Mucosa of gallbladder (tissue), 1 donor: ENCODE data around the gene DYNLRB2. TPM values are rescaled to one million over a fixed set of nuclear protein-coding genes. Genes with fewer than 3 reads are reported as not detected.
A peak's percentile ranks its signal among the peaks of the same experiment; 100 is the strongest.

ENCODE experiments used
- DNase-seq: peaks from one replicate; pipeline ENCODE4 v3.0.0-alpha.2; 2020; ENCODE audit warnings: low spot score
- total RNA-seq: library from RNA; stranded (reverse); gene quantifications from one replicate; pipeline ENCODE4 v1.2.1, GENCODE V29; 2021
- donor health status: DM: no; HTN: no; CAD: no.

The DYNLRB2 gene
- total RNA-seq: 1.3 TPM

DNA sequence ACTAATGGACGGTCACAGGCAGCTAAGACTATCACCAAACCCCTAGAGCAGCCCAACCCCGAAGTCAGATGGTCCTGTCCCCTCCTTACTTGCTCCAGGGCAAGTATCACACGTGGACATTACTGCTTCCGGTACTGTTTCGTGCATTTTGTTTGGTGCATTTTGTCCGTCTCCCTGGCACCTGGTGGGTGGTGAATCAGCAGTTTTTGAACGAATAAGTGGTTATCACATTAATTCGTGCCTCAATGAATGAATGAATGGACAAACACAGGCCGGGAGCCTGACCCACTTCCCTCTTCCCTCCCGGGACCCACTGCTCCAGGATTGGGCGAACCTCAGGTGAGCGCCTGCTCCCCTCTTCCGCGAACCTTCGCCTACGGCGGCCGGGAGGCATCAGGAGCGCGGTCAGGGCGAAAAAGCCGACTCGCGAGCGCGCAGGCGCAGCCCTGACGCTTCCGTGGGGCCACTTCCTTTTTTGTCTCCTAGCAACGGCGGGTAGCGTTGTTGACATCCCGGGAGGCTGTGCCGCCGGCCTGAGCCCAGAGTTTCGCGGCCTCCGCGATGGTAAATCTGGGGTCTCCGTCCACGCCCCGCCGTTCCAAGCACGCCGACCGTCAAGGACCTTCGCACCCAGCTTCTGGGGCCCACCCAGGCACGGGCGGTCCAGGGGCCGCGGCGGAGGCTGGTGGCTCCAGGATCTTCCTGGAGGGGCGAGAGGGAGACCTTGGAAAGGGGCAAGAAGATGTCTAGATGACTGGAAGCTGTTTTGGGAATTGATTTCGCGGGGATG, at the start of gene DYNLRB2:
DYNLRB2 (plus strand) TSS at position 478 of the 790 bp plus-strand sequence; CDS start at position 562, 84 bp downstream.
- DNase-seq: peak; percentile 95

DNA sequence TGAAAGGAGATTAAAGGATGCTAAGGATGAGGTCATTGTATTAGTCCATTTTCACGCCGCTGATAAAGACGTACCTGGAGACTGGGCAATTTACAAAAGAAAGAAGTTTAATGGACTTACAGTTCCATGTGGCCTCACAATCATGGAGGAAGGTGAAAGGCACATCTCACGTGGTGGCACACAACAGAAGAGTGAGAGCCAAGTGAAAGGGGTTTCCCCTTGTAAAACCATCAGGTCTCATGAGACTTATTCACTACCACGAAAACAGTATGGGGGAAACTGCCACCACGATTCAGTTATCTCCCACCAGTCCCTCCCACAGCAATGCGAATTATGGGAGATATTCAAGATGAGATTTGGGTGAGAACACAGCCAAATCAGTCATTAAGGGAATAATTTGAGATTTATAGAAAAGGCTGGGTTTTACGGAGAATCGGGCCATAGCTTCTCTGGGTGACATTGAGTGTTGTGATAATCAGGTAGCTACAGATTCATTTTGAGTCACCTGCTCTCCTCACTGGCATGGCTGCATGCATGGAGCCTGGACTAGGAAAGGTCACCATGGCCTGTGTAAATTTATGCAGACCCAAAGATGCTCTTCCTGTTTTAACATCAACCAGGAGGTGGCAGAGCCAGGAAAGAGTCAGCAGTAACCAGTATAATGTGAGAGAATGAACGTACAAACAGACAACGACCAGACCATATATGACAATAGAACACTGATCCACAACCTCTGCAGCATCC, 40.5 kb upstream of the DYNLRB2 start:
- DNase-seq: no peak

DNA sequence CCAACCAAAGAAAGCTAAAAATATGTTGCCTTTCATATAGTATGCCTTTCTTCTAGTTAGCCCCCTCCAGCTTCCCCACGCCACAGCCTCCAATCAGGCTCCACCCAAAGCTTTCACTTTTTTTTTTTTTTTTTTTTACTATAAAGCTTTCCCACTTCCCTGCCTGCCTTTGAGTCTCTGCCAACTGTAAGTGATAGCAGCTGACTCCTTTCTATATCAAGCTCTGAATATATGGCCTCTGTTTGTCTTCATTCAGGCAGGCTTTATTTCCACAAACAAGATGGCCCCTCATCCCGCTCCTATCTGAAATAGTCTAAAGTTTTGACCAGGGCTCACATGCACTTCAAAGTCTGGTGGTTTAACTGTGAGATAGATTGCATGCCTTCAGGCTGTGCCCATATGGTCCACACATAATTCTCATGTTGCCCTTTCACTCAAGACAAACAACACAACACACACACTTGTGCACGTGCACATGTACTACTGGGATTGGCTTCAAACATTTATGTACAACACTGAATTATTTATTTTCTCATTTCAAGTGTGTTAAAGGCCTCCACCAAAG, 39.8 kb upstream of the DYNLRB2 start:
- no peak for DNase-seq

DNA sequence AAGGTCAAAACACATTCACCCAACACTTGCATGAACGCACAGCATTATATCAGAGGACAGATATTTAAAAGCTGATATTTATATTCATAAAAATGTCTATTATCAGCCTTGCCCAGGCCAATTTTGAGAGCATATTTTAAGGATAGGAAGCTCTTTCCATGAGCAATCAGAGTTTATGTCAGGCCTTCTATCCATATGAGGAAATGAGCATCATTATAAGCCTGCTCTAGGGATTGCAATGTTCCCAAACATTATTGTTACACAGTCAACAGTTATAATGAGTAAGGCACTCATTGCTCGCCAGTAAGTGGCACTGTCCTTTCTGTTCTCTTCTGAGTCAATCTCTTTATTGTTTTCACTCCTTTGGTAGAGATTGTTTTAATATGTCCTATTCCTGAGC, 37.7 kb upstream of the DYNLRB2 start:
- no peak for DNase-seq

DNA sequence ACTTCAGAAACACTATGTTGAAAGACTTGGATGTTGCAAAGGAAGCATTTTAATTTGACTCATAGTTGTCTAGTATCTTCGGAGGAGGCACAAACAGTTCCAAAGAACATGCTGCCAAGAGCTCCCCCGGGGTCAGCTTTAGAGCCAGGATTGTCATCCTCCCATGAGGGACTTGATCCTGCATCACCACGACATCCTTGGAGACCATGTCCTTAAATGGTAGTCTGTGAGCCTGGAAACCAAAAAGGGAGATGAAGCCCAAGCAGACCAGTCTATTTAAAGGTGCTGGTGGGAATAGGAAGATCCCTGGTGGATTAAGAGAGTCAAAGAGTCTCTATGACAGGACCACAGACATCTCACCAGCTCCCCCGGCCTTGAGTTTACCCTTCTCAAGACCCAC, 33.3 kb upstream of the DYNLRB2 start:
- DNase-seq: no peak

DNA sequence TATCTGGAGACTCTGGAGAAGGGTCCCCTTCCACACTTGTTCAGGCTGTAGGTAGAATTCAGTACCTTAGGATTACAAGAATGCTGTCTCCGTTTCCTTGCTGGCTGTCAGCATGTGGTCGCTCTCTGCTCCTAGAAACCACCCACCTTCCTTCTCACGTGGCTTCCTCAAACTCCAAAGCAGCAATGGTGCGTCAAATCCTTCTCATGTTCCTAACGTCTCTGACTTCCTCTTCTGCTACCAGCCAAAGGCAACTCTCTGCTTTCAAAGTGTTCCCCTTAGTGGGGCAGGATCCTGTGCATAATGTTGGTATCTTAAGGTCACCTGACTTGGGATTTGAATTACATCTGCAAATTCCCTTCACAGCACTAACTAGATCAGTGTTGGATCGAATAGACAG, 30.9 kb upstream of the DYNLRB2 start:
- DNase-seq: no peak

DNA sequence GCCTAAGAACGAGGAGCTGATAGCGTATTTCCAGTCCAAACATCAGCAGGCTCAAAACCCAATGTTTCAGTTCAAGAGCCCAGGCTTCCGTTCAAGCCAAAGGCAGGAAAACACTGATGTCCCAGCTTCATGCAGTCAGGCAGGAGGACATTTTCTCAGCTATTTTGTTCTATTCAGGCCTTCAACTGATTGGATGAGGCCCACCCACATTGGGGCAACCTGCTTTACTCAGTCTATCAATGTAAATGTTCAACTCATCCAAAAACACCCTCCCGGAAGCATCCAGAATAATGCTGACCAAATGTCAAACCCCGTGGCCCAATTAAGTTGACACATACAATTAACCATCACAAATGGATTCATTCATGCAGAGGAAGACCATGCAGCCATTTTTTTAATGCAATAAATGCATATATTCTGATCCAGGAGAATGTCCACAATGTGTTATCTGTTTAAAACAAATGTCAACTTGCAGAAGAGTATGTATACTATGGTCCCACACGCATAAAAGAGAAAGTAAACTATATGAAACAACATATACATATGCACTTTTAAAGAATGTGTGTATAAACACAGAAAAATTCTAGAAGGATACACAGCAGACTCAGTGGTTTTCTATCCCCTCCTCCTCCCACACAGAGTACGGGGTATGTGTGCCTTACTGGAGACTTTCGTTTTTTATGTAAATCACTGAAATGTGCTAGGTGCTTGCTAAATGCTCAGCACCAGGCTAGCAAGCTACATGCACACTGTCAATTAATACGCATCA, 28.8 kb upstream of the DYNLRB2 start:
- DNase-seq: no peak

DNA sequence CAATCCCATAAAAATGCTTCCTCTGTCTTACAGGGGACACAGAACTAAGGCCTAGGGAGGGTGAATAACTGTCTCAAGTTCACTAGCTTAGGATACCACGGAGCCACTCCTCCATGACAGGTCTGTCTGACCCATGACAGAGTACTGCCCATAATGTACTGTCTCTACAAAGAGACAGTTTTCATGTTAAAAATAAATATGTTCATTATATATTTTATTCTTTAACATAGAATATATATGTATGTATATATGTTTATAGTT, 28.3 kb upstream of the DYNLRB2 start:
- no peak for DNase-seq

DNA sequence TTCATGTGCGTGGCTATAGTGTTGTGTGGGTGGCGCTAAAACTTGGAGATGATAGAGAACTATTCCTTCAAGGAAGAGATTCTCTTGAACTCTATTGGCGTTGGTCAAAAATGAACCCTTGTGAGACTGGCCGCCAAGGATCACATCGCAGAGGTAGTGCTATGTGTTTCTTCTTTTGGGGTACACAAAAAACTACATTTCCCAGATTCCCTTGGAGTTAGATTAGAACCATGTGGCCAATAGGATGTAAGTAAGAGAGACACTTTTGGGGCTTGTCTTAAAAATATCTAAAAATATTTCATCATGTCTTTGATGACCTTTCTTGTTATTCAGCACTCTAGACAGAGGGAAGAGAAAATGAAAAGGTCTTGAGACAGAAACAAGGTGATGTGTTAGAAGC, 25.4 kb upstream of the DYNLRB2 start:
- no peak for DNase-seq

DNA sequence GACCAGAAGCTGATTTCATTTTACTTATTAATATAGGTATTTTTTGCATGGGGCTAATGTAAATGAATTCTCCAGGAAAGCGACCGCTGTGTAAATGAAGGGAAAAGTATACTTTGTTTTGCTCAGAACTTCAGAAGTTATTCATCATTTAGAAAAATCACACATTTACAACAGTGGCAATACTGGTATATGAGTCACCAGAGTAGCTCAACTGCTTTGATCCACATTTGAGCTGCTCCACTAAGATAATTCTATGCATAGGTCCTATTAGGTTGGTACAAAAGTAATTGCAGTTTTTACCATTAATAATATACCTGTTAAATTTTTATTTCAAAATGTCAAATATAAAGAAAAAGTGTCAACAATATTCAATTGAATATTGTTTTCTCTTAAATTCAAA, 22.9 kb upstream of the DYNLRB2 start:
- DNase-seq: no peak

DNA sequence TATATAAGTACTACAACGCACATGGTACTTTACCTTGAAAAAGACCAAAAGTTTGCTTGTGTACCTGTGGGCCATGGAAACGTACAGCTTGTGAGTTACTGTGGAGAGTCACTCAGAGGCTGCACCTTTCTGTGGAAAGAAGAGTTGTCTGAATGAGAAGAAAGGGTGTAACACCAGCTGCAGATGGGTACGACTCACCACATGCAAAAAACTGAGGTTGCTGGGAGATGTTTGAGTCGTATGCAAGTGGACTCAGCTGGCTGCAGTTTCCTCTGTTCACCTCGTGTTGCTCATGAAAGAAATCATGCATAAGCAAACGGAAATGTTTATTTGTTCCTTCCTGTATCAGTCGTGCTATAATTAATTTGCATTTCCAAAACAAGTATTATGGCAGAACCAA, 22.4 kb upstream of the DYNLRB2 start:
- no peak for DNase-seq

DNA sequence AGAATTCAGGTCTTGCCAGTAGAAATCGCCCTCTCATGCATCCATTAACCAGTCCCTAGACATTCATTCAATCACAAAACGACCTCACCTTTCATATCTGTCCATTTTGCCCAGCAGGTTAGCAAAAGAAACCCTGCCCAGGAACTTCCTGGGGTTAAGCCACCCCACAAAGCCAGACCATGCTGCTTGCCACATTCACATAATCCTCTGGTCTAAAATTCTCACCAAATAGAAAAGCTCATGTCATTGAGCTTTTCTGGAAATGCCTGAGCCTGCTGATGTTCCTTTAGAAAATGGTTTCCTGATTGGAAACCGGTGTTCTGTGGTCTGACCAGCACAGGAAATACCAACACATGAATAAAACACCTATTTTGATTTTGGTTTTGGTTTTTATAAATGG, 21.6 kb upstream of the DYNLRB2 start:
- no peak for DNase-seq

DNA sequence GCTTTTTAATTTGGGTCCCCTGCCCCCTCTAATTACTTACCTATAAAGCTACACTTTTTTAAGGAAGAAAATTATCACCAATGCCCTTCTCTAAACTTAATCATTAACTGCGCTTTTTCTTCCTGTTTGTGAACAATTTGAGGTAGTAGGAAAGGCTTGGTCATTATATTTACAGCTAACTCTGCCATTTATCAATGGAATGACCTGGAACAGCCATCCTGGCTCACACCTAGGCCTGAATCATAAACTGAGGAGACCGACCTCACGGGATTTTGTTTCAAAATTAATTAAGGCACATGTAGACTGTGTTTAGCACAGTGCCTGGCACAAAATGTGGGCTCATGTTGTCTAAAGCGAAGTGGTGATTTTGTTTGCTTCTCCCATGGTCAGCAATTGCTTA, 15.4 kb upstream of the DYNLRB2 start:
- no peak for DNase-seq

DNA sequence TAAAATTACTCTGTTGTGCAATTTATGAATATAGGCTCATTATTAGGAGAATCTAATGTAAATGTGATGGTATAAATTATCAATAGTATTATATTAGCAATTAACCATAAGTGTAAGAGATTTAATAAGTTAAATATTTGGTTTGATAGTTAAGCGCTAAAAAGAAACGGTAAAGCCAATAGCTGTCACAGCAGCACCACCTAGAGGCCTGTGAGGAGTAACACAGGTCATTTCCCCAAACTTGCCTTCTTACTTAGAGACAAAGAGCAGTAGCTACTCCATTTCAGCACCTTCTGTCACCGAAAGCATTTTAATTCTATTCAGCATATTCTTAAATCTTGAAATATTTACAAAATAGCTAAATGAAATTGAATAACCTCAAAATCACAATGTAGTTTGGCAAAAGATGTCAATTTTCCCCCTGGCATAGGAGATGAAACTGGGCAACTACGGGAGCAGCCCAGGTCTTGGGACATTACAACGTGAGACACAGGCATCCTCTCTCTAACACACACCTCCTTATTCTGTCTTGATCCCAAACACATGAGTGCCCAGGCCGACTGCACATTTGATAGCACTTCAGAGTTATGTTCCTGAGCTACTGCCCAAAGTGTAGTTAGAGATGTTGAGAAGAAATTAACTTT, 14.3 kb upstream of the DYNLRB2 start:
- DNase-seq: peak; percentile 59

DNA sequence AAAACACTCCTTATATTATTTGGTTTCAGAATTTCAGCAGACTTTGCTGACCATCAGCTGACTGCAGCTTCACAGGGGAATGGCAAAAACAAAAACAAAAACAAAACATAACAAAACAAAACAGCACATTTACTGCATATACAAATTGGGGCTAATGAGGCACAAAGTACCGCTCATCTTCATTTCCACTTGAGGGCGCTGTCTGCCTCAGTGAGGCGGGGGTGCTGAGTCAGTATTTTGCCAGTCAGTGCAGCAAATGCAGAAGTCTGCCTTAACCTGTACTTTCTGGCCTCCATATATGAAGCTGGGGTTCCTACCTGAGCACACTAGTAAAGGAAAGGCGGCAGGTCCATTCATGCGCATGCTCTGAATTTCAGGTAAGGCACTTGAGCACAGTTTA, 13.5 kb upstream of the DYNLRB2 start:
- no peak for DNase-seq

DNA sequence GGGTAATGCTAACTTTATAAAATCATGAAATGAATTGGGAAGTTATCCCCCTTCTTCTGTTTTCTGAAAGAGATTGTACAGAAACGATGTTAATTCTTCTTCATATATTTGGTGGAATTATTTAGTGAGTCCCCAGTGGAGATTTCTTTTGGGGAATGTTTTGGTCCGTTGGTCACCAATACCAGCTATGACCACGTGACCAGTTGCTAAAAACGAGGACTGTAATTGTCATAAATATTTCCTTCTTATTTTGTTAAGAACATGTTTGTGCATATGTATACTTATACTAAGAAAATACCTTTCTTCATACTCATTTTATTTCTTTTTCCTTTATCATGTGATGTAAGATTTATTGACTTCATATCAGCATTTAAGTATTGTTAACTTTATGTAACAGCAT, 10.3 kb upstream of the DYNLRB2 start:
- DNase-seq: no peak

DNA sequence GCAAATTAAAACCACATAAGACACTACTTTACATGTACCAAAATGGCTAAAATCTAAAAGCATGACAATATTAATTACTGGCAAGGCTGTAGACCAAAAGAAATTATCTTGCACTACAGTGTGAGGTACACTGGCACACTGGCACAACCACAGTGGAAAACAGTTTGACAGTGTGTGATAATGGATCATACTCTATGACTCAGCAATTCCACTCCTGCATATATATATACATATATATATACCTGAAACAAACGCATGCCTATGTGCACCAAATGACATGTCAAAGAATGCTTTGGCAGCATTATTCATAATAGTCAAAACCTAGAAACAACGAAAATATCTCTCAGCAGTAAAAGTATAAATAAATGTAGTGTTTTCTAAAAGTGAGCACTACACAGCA, 4.6 kb upstream of the DYNLRB2 start:
- DNase-seq: no peak

DNA sequence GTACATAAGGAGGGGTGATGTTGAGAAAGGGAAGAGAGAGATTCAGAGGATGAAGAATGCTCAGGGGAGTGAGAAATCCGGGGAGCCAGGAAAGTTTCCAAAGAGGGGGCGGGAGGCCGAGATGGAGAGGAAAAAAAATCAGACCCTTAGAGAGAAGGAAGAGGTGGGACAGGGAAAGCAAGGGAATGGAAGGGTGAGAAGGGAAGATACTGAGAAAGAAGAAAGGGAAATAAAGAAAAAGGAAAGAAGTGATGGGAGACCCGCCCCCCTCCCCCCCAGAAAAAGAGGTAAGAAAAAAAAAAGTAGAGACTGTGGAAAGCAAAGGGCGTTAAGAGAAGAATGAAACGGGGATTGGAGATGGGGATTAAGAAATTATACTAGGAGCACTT, 507 bp downstream of the DYNLRB2 start:
- DNase-seq: no peak

DNA sequence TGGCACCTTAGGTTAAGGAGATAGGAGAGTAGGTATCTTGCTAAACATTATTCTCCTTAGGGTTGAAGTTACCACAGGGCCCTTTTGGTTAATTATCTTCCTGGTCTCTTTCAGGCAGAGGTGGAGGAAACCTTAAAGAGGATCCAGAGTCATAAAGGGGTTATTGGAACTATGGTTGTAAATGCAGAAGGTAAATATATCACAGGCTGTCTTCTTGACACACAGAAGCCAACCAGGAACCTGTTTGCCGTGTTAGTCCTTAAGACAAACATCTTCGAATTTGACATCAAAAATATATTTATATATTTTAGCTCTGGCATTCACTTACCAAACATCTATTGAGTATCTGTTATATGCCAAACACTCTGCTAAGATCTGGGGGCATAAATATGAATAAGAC, 2.4 kb downstream of the DYNLRB2 start:
- DNase-seq: no peak

DNA sequence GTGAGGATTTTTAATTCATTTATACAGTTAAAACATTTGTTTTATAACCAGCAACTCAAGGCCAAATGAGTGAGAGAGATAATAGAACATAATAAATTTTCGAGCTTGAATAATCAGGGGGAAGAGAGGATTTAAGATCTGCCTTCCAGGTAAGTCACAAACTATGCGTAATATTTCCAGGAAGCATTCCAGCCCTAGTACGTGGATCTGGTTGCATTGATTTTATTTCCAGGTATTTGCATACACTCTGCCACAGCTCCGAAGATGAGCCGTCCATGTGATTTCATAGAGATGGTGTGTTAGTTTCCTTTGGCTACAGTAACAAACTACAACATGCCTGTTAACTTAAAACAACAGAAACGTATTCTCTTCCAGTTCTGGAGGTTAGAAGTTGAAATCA, 3.5 kb downstream of the DYNLRB2 start:
- no peak for DNase-seq

DNA sequence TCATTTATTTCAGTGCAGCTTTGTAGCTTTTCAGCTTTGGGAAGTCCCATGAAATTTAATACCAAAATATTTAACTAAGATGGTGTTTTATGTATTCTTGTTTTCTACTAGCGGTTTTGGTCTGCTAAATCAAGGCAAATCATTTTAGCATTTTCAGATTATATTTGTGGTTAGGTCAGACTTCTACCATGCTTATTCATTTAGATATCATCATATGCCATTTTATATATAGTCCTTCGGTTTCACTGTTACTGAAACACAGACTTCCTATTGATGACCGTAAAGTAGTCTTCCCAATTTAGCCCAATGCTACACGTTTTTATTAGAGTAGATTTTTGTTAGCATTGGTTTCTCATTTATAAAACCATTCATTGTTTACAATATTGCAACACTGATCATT, 5.5 kb downstream of the DYNLRB2 start:
- no peak for DNase-seq

DNA sequence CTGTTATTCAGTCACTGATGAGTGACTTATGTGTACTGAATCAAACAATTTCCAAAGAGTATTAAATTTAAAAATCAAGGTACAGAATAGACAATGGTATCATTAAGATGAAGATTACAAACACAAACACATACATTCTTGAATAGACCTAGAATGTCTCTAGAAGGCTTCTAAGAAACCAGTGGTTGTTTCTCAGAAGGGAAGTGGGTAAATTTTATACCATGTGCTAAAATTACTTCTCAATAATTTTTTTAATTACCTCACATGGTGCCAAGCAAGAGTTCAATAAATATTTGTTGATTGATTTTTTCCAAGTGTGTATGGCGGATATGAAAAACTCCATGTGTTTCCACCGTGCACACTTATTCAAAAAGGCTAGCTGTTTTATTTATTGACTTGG, 6.4 kb downstream of the DYNLRB2 start:
- no peak for DNase-seq
